Activated CD8-positive, alpha-beta memory T cell treated with anti-CD3 and anti-CD28 coated beads for 36 hours (primary cell): ENCODE results near the gene SLITRK2. TPM values are rescaled to one million over a fixed set of nuclear protein-coding genes. Genes with fewer than 3 reads are reported as not detected.

Experiments used
- CTCF ChIA-PET: fragments of 350-600 bp; sonication (Branson Sonifier 250); formaldehyde crosslinking; loops from one replicate; lab custom pipeline; 2021; ENCODE audit warnings: antibody characterized with exemption; lab: Charles Lee
- POLR2A ChIA-PET: fragments of 350-600 bp; sonication (Branson Sonifier 250); formaldehyde crosslinking; loops from one replicate; lab custom pipeline; 2021; ENCODE audit warnings: antibody characterized with exemption; lab: Charles Lee
- total RNA-seq, 2 experiments: library from RNA; stranded (reverse); gene quantifications; one replicate each; pipeline ENCODE4 v1.2.3, GENCODE V29; 2021

SLITRK2 gene
- not detected for total RNA-seq

- POLR2A ChIA-PET, result no interaction called here
- CTCF ChIA-PET, result no interaction called here
These were observed at the start of gene SLITRK2 for GRCh38 chrX:145817331-145818185. Gene SLITRK2, plus strand, starts transcription at chrX:145817829. Its CDS starts 4,597 bp downstream, at chrX:145822426.

GRCh38 chrX:145773006-145773405 is 44.6 kb upstream of the SLITRK2 start:
- ChIA-PET CTCF (no interaction called here), POLR2A (no interaction called here)

GRCh38 chrX:145792281-145792680 is 25.3 kb upstream of the SLITRK2 start:
- ChIA-PET CTCF (no interaction called here), POLR2A (no interaction called here)

- CTCF ChIA-PET, result no interaction called here
- POLR2A ChIA-PET, result no interaction called here
These were observed 14.1 kb upstream of the SLITRK2 start for GRCh38 chrX:145803508-145803907.

GRCh38 chrX:145813081-145813480 is 4.5 kb upstream of the SLITRK2 start:
- ChIA-PET CTCF (no interaction called here), POLR2A (no interaction called here)

GRCh38 chrX:145816601-145817315 is 871 bp upstream of the SLITRK2 start:
- ChIA-PET CTCF (no interaction called here), POLR2A (no interaction called here)

- POLR2A ChIA-PET, result no interaction called here
- CTCF ChIA-PET, result no interaction called here
These were observed 821 bp downstream of the SLITRK2 start for GRCh38 chrX:145818186-145819113.

GRCh38 chrX:145820825-145821224 is 3.2 kb downstream of the SLITRK2 start:
- ChIA-PET CTCF (no interaction called here), POLR2A (no interaction called here)

- ChIA-PET POLR2A (no interaction called here), CTCF (no interaction called here)
These were observed 3.8 kb downstream of the SLITRK2 start for GRCh38 chrX:145821291-145821897.

GRCh38 chrX:145821898-145822571 is 4.4 kb downstream of the SLITRK2 start:
- ChIA-PET CTCF (no interaction called here), POLR2A (no interaction called here)

GRCh38 chrX:145823132-145823531 is 5.5 kb downstream of the SLITRK2 start:
- ChIA-PET POLR2A (no interaction called here), CTCF (no interaction called here)

GRCh38 chrX:145825896-145826295 is 8.3 kb downstream of the SLITRK2 start:
- ChIA-PET CTCF (no interaction called here), POLR2A (no interaction called here)

- POLR2A ChIA-PET, result no interaction called here
- CTCF ChIA-PET, result no interaction called here
These were observed 8.8 kb downstream of the SLITRK2 start for GRCh38 chrX:145826466-145826865.

GRCh38 chrX:145832796-145833195 is 15.2 kb downstream of the SLITRK2 start:
- CTCF ChIA-PET, result no interaction called here
- POLR2A ChIA-PET, result no interaction called here

- POLR2A ChIA-PET, result no interaction called here
- CTCF ChIA-PET, result no interaction called here
These were observed 22.9 kb downstream of the SLITRK2 start for GRCh38 chrX:145840531-145840930.

GRCh38 chrX:145843146-145843904 is 25.7 kb downstream of the SLITRK2 start:
- ChIA-PET POLR2A (no interaction called here), CTCF (no interaction called here)

- CTCF ChIA-PET, result no interaction called here
- POLR2A ChIA-PET, result no interaction called here
These were observed 27.3 kb downstream of the SLITRK2 start for GRCh38 chrX:145844886-145845285.

- POLR2A ChIA-PET, result no interaction called here
- CTCF ChIA-PET, result no interaction called here
These were observed 30.8 kb downstream of the SLITRK2 start for GRCh38 chrX:145848448-145848847.
